Peyer's patch (tissue), 4 donors: ENCODE results near the gene PTTG2.

Experiments
- POLR2A ChIP-seq, 2 donors: fragments of 450-650 bp; IDR thresholded peaks; one replicate each; pipeline ENCODE4 v1.5.1; 2017; ENCODE audit warnings: antibody characterized with exemption in 2 of 2, mild to moderate bottlenecking in 2 of 2, moderate library complexity in 2 of 2
- TF ChIP-seq, protein P1 (sequence below), 6 experiments: fragments of 450-650 bp in 4 of 6; fragments of 200-600 bp in 2 of 6; sonication (generic) in 1 of 6; IDR thresholded peaks; one replicate each; pipeline ENCODE4 v1.5.1; 2017 to 2019; ENCODE audit warnings: antibody characterized with exemption in 6 of 6, mild to moderate bottlenecking in 3 of 6, moderate library complexity in 1 of 6

DNA sequence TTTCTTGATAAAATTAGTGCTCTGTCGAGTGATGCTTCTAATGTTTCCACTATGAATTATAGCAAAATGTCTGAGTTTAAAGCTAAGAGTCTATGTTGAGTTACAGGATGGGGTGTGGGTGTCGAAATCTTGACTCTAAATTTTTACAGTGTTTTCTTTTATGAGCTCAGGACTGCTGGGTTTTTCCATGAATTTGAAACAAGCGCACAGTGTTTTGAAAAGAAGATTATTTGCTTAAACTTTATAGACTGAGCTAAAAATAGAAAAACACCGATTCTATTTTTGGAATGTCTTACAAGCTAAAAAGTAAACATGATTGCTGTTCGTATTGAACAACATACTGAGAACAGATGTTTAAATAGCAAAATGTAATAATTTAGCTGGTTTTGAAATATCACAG is 7.5 kb downstream of the PTTG2 start:
- TF ChIP-seq, protein P1, sequence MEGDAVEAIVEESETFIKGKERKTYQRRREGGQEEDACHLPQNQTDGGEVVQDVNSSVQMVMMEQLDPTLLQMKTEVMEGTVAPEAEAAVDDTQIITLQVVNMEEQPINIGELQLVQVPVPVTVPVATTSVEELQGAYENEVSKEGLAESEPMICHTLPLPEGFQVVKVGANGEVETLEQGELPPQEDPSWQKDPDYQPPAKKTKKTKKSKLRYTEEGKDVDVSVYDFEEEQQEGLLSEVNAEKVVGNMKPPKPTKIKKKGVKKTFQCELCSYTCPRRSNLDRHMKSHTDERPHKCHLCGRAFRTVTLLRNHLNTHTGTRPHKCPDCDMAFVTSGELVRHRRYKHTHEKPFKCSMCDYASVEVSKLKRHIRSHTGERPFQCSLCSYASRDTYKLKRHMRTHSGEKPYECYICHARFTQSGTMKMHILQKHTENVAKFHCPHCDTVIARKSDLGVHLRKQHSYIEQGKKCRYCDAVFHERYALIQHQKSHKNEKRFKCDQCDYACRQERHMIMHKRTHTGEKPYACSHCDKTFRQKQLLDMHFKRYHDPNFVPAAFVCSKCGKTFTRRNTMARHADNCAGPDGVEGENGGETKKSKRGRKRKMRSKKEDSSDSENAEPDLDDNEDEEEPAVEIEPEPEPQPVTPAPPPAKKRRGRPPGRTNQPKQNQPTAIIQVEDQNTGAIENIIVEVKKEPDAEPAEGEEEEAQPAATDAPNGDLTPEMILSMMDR (IDR thresholded peaks at IDR 0.05) = no peak
- no peak for TF ChIP-seq POLR2A (IDR thresholded peaks at IDR 0.05)
